Hematopoietic multipotent progenitor cell (in vitro differentiated cells): Measurements from ENCODE around the gene HPS1. TPM values are rescaled to one million over a fixed set of nuclear protein-coding genes. Genes with fewer than 3 reads are reported as not detected.
"Not testable (repeated sequence)": the region's sequence is repeated elsewhere in the genome, so short reads cannot be mapped to it uniquely, and the experiment has no call there.

Experiments used
- DNase-seq, 3 donors: peaks; one replicate each; pipeline ENCODE4 v3.0.0-alpha.2; 2011 to 2015; ENCODE audit warnings: low read depth in 2 of 3, low spot score in 2 of 3
- total RNA-seq: library from RNA; depleted of rRNA; stranded (reverse); fragments of >200 nt; gene quantifications from one replicate; pipeline ENCODE4 v1.2.3, GENCODE V29; 2012

Gene HPS1
- total RNA-seq, 1 donor, result 50.1 TPM

- DNase-seq, result no peak
Measured at GRCh38 chr10:98397089-98397600, 49.6 kb downstream of the HPS1 start.

- DNase-seq, result no peak
Measured at GRCh38 chr10:98396096-98397063, 50.4 kb downstream of the HPS1 start.

- no peak for DNase-seq
Measured at GRCh38 chr10:98394851-98395440, 51.8 kb downstream of the HPS1 start.

- no peak for DNase-seq
Measured at GRCh38 chr10:98391578-98391991, 55.1 kb downstream of the HPS1 start.

DNA sequence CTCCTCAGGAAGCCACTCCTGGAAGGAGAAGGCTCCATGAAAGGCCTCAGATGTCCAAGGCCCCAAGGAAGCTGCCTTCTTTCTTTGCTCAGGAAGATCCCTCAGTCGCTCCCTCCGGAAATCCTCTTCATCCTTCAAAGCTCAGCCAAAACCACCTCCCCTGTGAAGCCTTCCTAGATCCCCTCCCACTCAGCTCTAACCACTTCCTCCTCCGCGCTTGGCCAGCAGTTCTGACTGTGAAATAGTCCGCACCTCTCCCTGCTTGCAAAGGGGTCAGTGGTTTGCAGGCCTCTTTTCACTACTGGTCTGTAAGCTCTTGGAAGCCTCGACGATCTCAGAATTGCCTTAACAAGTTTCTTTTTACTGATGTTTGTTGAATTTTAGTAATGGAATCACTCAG lies 55.7 kb downstream of the HPS1 start:
- no peak for DNase-seq

DNA sequence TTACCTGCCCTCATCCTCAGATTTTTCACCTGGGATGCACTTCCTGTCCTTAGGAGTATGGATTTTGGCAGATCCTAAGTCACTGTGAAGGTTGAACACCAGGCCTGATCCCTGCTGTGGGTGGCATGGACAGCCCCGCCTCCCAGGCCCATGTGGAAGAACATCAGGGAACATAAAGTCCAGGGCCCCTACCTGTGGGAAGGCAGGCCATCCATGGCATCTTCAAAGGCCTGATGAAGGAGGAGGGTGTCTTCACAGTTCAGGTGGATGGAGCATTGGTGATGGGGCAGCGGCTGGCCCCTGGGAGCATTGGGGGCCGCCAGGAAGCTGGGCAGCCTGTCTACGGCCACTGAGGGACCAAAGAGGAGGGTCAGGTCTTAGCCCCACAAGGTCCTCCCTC lies 56.3 kb downstream of the HPS1 start:
- no peak for DNase-seq

GRCh38 chr10:98389398-98389797 lies 57.3 kb downstream of the HPS1 start:
- DNase-seq, result no peak

- DNase-seq, result no peak
Measured at GRCh38 chr10:98388101-98388655, 58.6 kb downstream of the HPS1 start.

- no peak for DNase-seq
Measured at GRCh38 chr10:98384531-98385133, 62.1 kb downstream of the HPS1 start.

DNA sequence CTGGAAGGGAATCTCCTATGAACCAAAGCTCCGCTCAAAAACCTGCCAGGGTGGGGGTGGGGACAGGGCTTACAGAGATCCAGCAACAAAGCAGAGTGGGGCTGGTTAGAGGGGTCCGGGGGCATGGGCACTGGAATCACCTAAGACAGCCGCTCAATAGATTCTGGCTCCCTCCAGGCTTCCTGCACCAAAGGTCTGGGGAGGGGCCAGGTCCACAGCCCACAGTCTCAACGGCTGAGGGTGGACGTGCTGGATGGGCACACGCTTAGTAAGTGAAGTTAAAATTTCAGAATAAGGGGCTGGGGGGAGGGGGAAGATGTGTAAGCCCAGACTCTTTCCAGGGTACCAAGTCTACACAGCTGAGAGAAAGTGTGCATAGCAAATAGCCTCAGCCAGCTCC lies 62.9 kb downstream of the HPS1 start:
- no peak for DNase-seq

DNA sequence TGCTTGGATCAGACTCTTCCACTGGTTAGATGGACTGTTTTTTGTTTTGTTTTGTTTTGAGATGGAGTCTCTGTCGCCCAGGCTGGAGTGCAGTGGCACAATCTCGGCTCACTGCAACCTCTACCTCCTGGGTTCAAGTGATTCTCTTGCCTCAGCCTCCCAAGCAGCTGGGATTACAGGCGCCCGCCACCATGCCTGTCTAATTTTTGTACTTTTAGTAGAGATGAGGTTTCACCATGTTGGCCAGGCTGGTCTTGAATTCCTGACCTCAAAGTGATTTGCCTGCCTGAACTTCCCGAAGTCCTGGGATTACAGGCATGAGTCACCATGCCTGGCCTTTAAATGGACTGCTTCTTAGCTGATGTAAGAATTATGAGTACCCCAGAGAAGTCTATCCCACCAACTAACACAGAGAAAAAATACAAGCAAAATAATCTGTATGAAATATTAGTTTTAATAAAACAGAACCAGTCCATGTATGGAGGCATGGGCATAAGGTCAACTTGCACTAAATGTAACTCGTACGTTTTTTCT lies 63.5 kb downstream of the HPS1 start:
- DNase-seq, result not testable (repeated sequence)

DNA sequence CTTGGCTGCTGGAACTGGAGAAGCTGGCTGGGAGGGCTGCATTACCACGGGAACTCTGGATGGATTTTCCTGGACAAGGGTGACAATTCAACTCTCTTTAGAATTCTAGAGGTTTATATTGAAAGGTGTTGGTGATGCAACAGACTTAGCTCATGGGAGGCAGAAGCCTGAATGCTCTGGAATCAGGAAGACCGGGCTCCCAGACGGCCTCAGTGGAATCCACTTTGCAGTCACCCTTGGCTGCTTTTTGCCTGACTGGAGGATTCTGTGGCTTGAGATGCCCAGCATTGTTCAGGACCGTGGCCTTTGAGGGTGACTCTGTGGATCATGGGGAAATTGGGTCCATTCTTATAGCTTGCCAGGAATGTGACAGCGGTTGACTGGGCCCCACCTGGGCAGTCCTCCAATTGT lies 64.0 kb downstream of the HPS1 start:
- no peak for DNase-seq

DNA sequence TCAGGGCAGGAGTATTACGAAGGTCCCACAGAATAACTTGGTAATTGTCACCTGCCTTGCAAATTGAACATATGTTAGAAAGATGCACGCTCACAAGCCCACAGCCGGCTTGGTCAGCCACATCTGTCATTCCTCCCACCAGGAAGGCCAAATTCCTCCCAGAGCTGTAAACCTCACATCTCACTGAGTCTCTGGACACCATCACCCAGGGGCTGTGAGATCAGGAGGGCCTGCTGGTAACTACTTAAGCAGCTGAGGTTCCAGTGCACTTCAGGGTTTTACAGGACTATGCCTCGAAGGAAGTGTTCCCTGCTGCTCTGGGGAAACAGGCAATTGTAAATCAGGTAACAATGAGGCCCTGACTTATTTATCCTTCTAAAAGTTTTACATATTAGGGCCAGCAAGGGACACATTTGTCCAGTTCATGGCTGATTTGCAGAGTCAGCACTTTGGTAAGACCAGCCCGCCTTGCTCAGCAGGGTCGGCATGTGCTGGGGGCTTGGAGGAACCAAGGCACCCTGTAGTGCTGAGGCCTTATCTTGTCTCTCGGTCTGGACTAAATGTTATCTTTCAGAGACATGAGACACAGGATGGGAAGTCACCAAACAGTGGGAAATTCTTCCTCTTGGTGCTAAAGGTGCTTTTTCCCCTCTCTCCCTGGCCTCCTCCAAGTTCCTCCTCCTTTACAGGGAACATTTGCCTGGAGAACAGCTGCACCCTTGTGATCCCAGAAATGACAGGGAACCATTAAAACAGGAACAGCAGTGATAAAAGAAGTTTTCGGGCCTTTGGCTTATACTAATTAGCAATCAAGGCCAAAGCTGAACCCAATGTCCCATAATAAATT lies 66.0 kb downstream of the HPS1 start:
- no peak for DNase-seq

DNA sequence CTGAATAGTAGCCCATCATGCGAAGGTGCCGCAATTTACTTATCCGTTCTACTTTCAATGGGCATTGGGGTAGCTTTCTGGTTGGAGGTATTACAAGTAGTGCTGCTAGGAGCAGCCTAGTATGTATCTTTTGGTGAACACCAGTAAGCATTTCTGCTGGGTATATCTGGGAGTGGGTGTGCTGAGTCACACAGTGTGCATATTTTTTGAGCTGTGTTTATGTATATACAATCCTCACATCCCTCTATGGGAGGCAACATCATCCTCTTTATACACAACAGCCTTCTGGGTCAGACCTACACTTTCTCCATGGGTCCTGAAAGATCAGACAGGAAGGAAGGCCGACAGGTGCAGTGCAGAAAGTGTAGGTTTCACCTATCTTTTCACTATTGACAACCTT lies 68.0 kb downstream of the HPS1 start:
- no peak for DNase-seq

DNA sequence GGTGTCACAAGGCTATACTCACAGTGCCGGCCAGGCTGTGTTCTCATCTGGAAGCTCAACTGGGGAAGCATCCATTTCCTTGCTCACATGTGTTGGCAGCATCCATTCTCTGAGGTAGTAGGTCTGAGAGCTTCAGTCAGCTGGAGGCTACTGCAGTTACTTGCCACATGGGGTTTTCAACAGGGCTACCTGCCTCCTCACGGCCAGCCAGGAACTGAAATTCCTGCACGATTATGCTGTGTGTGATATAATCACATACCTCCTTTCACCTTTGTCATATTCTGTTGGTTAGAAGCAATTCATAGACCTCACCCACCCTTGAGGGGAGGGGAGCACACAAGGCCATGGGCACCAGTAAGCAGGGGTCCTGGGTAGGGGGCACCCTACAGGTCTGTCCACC lies 69.2 kb downstream of the HPS1 start:
- DNase-seq, result no peak

DNA sequence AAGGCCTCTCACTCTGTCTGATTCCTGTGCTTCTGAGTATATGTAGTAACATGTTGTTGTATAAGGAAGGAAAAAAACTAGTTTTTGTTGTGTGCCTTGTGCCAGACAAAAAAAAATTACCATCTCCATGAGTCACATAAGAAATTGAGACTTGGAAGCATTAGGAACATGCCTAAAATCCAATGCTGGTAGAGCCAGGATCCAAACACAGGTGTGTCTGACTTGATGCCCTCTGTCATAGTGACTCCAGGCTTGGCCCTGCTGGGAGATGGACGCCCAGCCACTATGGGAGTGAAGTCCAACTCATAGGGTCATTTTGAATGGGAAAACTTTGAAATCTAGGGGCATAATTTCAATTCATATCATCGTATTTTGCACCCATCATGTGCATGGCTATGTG lies 69.7 kb downstream of the HPS1 start:
- DNase-seq, result no peak

DNA sequence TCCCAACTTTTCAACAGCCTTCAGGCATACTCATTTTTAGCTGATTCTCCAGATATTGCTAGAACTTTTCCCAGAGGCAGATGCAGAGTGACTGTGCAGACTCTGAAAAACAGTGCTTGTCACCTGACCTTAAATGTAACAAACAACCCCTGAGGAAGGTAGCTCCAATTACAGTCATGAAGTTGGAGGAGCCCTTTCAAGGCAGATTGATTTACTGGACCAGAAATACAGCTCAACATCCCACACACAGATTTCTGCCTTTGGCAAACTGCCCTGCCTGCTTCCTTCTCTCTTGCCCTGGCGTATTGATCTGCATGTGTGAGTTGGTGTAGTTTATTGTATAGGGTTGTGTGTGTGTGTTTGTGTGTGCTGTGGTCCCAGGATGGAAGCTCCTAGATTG lies 70.2 kb downstream of the HPS1 start:
- peak in 1 of 3 donors; percentile 7 for DNase-seq

DNA sequence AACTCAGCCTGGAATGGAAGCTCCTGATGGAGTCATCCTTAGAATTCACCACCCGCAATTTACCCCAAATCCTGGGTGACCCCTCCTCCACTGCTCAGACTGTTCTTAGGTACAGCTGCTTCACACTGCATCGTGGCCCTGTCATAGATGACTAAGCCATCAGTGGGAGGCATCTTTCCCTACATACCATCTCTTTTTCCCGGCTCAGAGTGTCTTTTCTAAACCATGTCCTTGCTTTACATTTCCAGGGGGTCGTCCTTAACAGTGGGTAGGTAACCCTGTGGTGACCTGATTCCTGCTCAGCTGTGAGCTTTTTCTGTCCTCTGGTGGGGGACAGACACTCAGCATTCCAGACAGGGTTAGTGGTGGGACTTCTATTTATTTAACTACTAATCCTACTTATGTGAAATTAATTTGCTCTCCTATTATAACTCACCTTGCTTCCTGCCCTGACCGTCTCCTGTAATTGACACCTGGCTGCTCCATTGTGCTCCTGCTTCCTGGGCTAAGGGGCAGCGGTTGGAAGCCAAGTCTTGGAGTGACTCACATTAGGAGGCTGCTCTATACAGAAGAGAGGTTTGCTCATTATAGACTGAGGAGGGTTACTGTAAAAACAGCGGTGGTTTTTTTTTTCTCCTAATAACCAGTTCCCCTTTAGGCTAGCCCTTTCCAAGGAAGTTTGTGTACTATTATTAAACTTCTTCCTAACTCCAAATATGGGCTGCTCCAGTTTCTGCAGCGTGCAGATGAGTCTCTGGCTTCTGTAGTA lies 72.3 kb downstream of the HPS1 start:
- DNase-seq, result no peak
